ENCODE results near the gene CAMKK1. TPM values are rescaled to one million over a fixed set of nuclear protein-coding genes. Genes with fewer than 3 reads are reported as not detected.

Gene CAMKK1
- total RNA-seq, 2 donors from 2014 or later = 3.0 to 3.2 TPM

- Histone ChIP-seq H3K27me3 (no peaks in the 10 kb centered on the region), H3K36me3 (peaks cover 89% of the 10 kb centered on the region)
These were observed 77.7 kb downstream of the CAMKK1 start for GRCh38 chr17:3815122-3815521.

GRCh38 chr17:3814361-3814760 is 78.5 kb downstream of the CAMKK1 start:
- DNase-seq (ENCODE audit: low spot score) = no peak
- Histone ChIP-seq H3K4me3 (no peak overlapping the region), H3K27ac (no peak overlapping the region), H3K36me3 (peaks cover 87% of the 10 kb centered on the region), H3K27me3 (no peaks in the 10 kb centered on the region), H3K9me3 (no peaks in the 10 kb centered on the region), H3K4me1 (peaks cover 0 to 7% of the 10 kb centered on the region in 2 donors)
- TF ChIP-seq CTCF (IDR thresholded peaks at IDR 0.05) = no peak

More at GRCh38 chr17:3815122-3815521, 77.7 kb downstream of the CAMKK1 start:
- TF ChIP-seq CTCF (IDR thresholded peaks at IDR 0.05) = no peak
- H3K4me1 ChIP-seq = peaks cover 0 to 7% of the 10 kb centered on the region in 2 donors
- H3K27ac ChIP-seq = no peak overlapping the region
- no peak overlapping the region for H3K4me3 ChIP-seq
- no peaks in the 10 kb centered on the region for H3K9me3 ChIP-seq
- DNase-seq (ENCODE audit: low spot score) = no peak

GRCh38 chr17:3813171-3813570 is 79.7 kb downstream of the CAMKK1 start:
- Histone ChIP-seq H3K4me1 (peaks cover 0 to 2% of the 10 kb centered on the region in 2 donors), H3K9me3 (no peaks in the 10 kb centered on the region), H3K27ac (no peak overlapping the region), H3K4me3 (no peak overlapping the region), H3K36me3 (peaks cover 95% of the 10 kb centered on the region), H3K27me3 (no peaks in the 10 kb centered on the region)
- DNase-seq (ENCODE audit: low spot score) = no peak
- TF ChIP-seq CTCF (IDR thresholded peaks at IDR 0.05) = no peak

GRCh38 chr17:3812771-3813170 is 80.1 kb downstream of the CAMKK1 start:
- Histone ChIP-seq H3K4me3 (no peak overlapping the region), H3K9me3 (no peaks in the 10 kb centered on the region), H3K4me1 (no peaks in the 10 kb centered on the region), H3K27ac (no peak overlapping the region), H3K27me3 (no peaks in the 10 kb centered on the region), H3K36me3 (peaks cover 95% of the 10 kb centered on the region)
- DNase-seq (ENCODE audit: low spot score) = no peak
- TF ChIP-seq CTCF (IDR thresholded peaks at IDR 0.05) = no peak

- DNase-seq (ENCODE audit: low spot score) = no peak
- no peak overlapping the region for H3K4me3 ChIP-seq
- no peak for TF ChIP-seq CTCF (IDR thresholded peaks at IDR 0.05)
- H3K27ac ChIP-seq = no peak overlapping the region
- H3K4me1 ChIP-seq = no peaks in the 10 kb centered on the region
- H3K9me3 ChIP-seq = no peaks in the 10 kb centered on the region
- H3K27me3 ChIP-seq = no peaks in the 10 kb centered on the region
- H3K36me3 ChIP-seq = peaks cover 96% of the 10 kb centered on the region
These were observed 80.6 kb downstream of the CAMKK1 start for GRCh38 chr17:3812284-3812683.

Other genes with a start within 250 kb of the CAMKK1 start
- gene TAX1BP3, start 224.5 kb downstream of the CAMKK1 start, total RNA-seq = 100 to 1,000 TPM; 212 to 227 TPM
- 10 to 100 TPM; 19.1 to 22.2 TPM for gene EMC6, start 224.2 kb downstream of the CAMKK1 start, total RNA-seq
- 1 to 10 TPM; 5.4 to 8.1 TPM for gene P2RX5, start 196.9 kb downstream of the CAMKK1 start, total RNA-seq
- gene HASPIN, start 169.2 kb downstream of the CAMKK1 start, total RNA-seq = not detected
- 10 to 100 TPM; 23.4 to 26.1 TPM for gene ITGAE, start 91.9 kb downstream of the CAMKK1 start, total RNA-seq
- 10 to 100 TPM; 15.2 to 21.4 TPM for gene NCBP3, start 46.8 kb downstream of the CAMKK1 start, total RNA-seq
- 1 to 10 TPM in 1 of 2 donors, under 1 TPM in 1; 0.85 to 2.8 TPM for gene P2RX1, start 23.4 kb upstream of the CAMKK1 start, total RNA-seq
- gene ATP2A3, start 71.4 kb upstream of the CAMKK1 start, total RNA-seq = 10 to 100 TPM in 1 of 2 donors, 1 to 10 TPM in 1; 5.5 to 12.2 TPM
- gene ZZEF1, start 250.0 kb upstream of the CAMKK1 start, total RNA-seq = 10 to 100 TPM; 31.7 to 33.6 TPM

Data from right atrium auricular region (tissue), 2 donors.